ENCODE results near the gene ANGPTL3. TPM values are rescaled to one million over a fixed set of nuclear protein-coding genes. Genes with fewer than 3 reads are reported as not detected.

Gene ANGPTL3
- total and polyA plus RNA-seq, 2 of the 8 experiments (the other 6 are each of a cell fraction or from before 2014, with no cell fraction given), result not detected

Other genes with a start within 250 kb of the ANGPTL3 start
- gene USP1, start 160.5 kb upstream of the ANGPTL3 start, total RNA-seq (2021; fragmentation: NEBNext Ultra II Directional; extraction: Animal tissue kit (Norgen Biotek cat#: 25700)), result 48.3 and 49.6 TPM in 2 replicates
- 7.3 and 9.1 TPM in 2 replicates for gene USP1, start 160.5 kb upstream of the ANGPTL3 start, polyA plus RNA-seq (2011; rRNA removed)
- 28.7 and 33.7 TPM in 2 replicates for gene DOCK7, start 90.9 kb downstream of the ANGPTL3 start, total RNA-seq (2021; fragmentation: NEBNext Ultra II Directional; extraction: Animal tissue kit (Norgen Biotek cat#: 25700))
- gene DOCK7, start 90.9 kb downstream of the ANGPTL3 start, polyA plus RNA-seq (2011; rRNA removed), result 7.9 and 10.2 TPM in 2 replicates
- gene ATG4C, start 186.6 kb downstream of the ANGPTL3 start, total RNA-seq (2021; fragmentation: NEBNext Ultra II Directional; extraction: Animal tissue kit (Norgen Biotek cat#: 25700)), result 18.4 and 22.2 TPM in 2 replicates
- 2.5 and 5.1 TPM in 2 replicates for gene ATG4C, start 186.6 kb downstream of the ANGPTL3 start, polyA plus RNA-seq (2011; rRNA removed)

All from H1 (cell line).